Activated CD8-positive, alpha-beta T cell treated with anti-CD3 and anti-CD28 coated beads for 36 hours (primary cell): ENCODE measurements around the gene DCD. TPM values are rescaled to one million over a fixed set of nuclear protein-coding genes. Genes with fewer than 3 reads are reported as not detected.
A peak's percentile ranks its signal among the peaks of the same experiment; 100 is the strongest.

ENCODE experiments used
- ATAC-seq: fragments of 200-7000 bp; cut with Tn5 transposase; one replicate; pipeline ENCODE4 v1.10.0; 2021; ENCODE audit warnings: mild to moderate bottlenecking, moderate library complexity
- CTCF ChIA-PET: fragments of 350-600 bp; sonication (Branson Sonifier 250); formaldehyde crosslinking; loops from one replicate; lab custom pipeline; 2021; ENCODE audit warnings: antibody characterized with exemption; lab: Charles Lee
- POLR2A ChIA-PET: fragments of 350-600 bp; sonication (Branson Sonifier 250); formaldehyde crosslinking; loops from one replicate; lab custom pipeline; 2021; ENCODE audit warnings: antibody characterized with exemption; lab: Charles Lee
- DNase-seq: peaks from one replicate; pipeline ENCODE4 v3.0.0-alpha.2; 2020
- H3K27ac Mint-ChIP-seq: one replicate; pipeline ENCODE4 v1.8.0; 2021; ENCODE audit warnings: mild to moderate bottlenecking, mixed read lengths
- H3K27me3 Mint-ChIP-seq: one replicate; pipeline ENCODE4 v1.8.0; 2021; ENCODE audit warnings: mixed read lengths
- H3K36me3 Mint-ChIP-seq: one replicate; pipeline ENCODE4 v1.8.0; 2021; ENCODE audit warnings: low read depth, mixed read lengths
- H3K4me1 Mint-ChIP-seq: one replicate; pipeline ENCODE4 v1.8.0; 2021; ENCODE audit warnings: low read depth, mixed read lengths
- H3K4me3 Mint-ChIP-seq: one replicate; pipeline ENCODE4 v1.8.0; 2021; ENCODE audit warnings: mild to moderate bottlenecking, moderate library complexity, mixed read lengths
- H3K9me3 Mint-ChIP-seq: one replicate; pipeline ENCODE4 v1.8.0; 2021; ENCODE audit warnings: mixed read lengths
- CTCF ChIP-seq: fragments of 200-600 bp; IDR thresholded peaks from one replicate; pipeline ENCODE4 v1.8.0; 2022; ENCODE audit warnings: antibody characterized with exemption, mild to moderate bottlenecking
- intact Hi-C: fragments of 100-400 bp; cut with micrococcal nuclease; formaldehyde crosslinking; loops from one replicate; pipeline ENCODE4 v1.10.0; 2022
- total RNA-seq, 2 experiments: library from RNA; stranded (reverse); gene quantifications; one replicate each; pipeline ENCODE4 v1.2.3, GENCODE V29; 2021

Gene DCD
- total RNA-seq, 2 experiments from 2014 or later, result not detected

- Mint-ChIP-seq H3K27me3 (peaks cover 11% of the 10 kb centered on the region), H3K4me1 (no peaks in the 10 kb centered on the region), H3K9me3 (no peaks in the 10 kb centered on the region), H3K4me3 (no peak overlapping the region), H3K36me3 (no peaks in the 10 kb centered on the region), H3K27ac (no peak overlapping the region)
- DNase-seq (peak; percentile 71), ATAC-seq (peak; percentile 82)
- CTCF ChIA-PET, result interaction anchor here (0.6 to 2.6 kb wide), 30 partner anchors 10 to 864 kb away, joined by 3 to 22 read pairs (median 4); partner anchors contain the start of gene DCD
- POLR2A ChIA-PET, result interaction anchor here (0.5 kb wide), 1 partner anchor 28 kb away, joined by 3 read pairs; no protein-coding TSS in a partner anchor
- TF ChIP-seq CTCF, result peak; percentile 53
- intact Hi-C loops, result no loop called here
Measured at GRCh38 chr12:54658306-54659264, 10.4 kb upstream of the DCD start.

GRCh38 chr12:54657105-54657607 lies 9.0 kb upstream of the DCD start:
- intact Hi-C loops, result no loop called here
- H3K36me3 Mint-ChIP-seq, result no peaks in the 10 kb centered on the region
- H3K9me3 Mint-ChIP-seq, result no peaks in the 10 kb centered on the region
- ChIA-PET POLR2A (no interaction called here), CTCF (interaction anchor here (1.4 to 2.1 kb wide), 3 partner anchors 8 to 23 kb away, joined by 5 to 20 read pairs (median 6); partner anchors contain the start of gene DCD)
- no peak overlapping the region for H3K4me3 Mint-ChIP-seq
- H3K4me1 Mint-ChIP-seq, result no peaks in the 10 kb centered on the region
- TF ChIP-seq CTCF, result no peak
- peaks cover 15% of the 10 kb centered on the region for H3K27me3 Mint-ChIP-seq
- ATAC-seq, result no peak
- DNase-seq, result no peak
- H3K27ac Mint-ChIP-seq, result no peak overlapping the region

- POLR2A ChIA-PET, result no interaction called here
- DNase-seq (no peak), ATAC-seq (no peak)
- intact Hi-C loops, result no loop called here
- H3K4me1 Mint-ChIP-seq, result no peaks in the 10 kb centered on the region
- H3K4me3 Mint-ChIP-seq, result no peak overlapping the region
- no peak for TF ChIP-seq CTCF
- no peaks in the 10 kb centered on the region for H3K36me3 Mint-ChIP-seq
- H3K9me3 Mint-ChIP-seq, result no peaks in the 10 kb centered on the region
- no peak overlapping the region for H3K27ac Mint-ChIP-seq
- H3K27me3 Mint-ChIP-seq, result peaks cover 15% of the 10 kb centered on the region
- CTCF ChIA-PET, result interaction anchor here (1.0 to 1.1 kb wide), 2 partner anchors 11 to 417 kb away, joined by 4 to 6 read pairs; no protein-coding TSS in a partner anchor
Measured at GRCh38 chr12:54654926-54655325, 6.8 kb upstream of the DCD start.

GRCh38 chr12:54653025-54653424 lies 4.9 kb upstream of the DCD start:
- H3K36me3 Mint-ChIP-seq, result no peaks in the 10 kb centered on the region
- peaks cover 13% of the 10 kb centered on the region for H3K27me3 Mint-ChIP-seq
- H3K9me3 Mint-ChIP-seq, result no peaks in the 10 kb centered on the region
- no peak overlapping the region for H3K4me3 Mint-ChIP-seq
- DNase-seq (no peak), ATAC-seq (no peak)
- POLR2A ChIA-PET, result no interaction called here
- CTCF ChIA-PET, result interaction anchor here (1.2 to 1.5 kb wide), 3 partner anchors 9 to 56 kb away, joined by 3 to 5 read pairs (median 4); no protein-coding TSS in a partner anchor
- intact Hi-C loops, result no loop called here
- H3K4me1 Mint-ChIP-seq, result no peaks in the 10 kb centered on the region
- no peak for TF ChIP-seq CTCF
- no peak overlapping the region for H3K27ac Mint-ChIP-seq
